Activated T-helper 9 cell treated with anti-CD3 and anti-CD28 coated beads, Interleukin-2, amount 50 U/mL, for 16 hours (primary cell): ENCODE measurements around the gene SRRM3.
A peak's percentile ranks its signal among the peaks of the same experiment; 100 is the strongest.
"Not testable (repeated sequence)": the region's sequence is repeated elsewhere in the genome, so short reads cannot be mapped to it uniquely, and the experiment has no call there.

Experiments used
- DNase-seq: peaks from one replicate; pipeline ENCODE4 v3.0.0-alpha.2; 2020; ENCODE audit warnings: low read depth

Gene SRRM3

DNA sequence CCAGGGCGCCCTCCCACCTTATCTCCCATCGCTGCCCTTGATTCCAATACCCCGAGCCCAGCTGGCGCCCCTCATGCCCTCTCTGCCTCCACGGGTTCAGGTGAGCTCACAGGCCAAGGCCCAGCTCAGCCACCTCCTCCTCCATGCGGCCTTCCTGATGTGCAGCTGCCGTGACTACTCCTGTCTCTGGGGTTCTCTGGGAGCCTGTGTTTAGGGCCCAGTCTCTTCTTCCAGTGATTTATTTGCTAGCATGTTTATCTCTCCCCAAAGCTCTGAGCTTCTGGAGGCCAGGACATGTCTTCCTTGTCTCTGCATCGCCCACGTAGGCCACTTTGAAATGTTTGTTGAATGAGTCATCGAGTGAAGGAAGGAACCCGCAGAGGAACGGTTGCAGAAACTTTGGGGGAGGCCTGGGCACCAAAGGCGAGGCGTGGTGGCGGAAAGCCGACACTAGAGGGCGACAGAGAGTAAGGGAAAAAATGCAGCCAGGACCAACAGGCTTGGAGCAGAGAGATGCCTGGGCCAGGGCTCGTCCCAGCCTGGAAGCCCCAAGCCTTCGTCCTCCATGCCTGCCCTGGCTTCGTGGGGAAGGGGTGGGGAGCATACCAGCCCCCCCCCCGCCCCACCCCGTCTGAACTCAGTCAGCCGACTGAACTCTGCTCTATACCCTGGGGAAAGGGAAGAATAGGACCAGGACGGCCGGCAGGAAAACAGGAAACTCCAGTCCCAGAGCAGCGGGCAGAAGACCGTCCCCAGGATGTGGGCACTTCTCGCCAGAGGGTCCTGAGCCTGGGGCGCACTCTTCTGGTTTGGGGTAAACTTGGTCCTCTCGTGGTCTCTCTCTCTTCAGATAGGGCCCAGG lies 89.9 kb downstream of the SRRM3 start:
- peak; percentile 78 for DNase-seq

- no peak for DNase-seq
Observed at GRCh38 chr7:76292213-76292573, 90.5 kb downstream of the SRRM3 start.

GRCh38 chr7:76292911-76293310 lies 91.2 kb downstream of the SRRM3 start:
- DNase-seq: not testable (repeated sequence)

DNA sequence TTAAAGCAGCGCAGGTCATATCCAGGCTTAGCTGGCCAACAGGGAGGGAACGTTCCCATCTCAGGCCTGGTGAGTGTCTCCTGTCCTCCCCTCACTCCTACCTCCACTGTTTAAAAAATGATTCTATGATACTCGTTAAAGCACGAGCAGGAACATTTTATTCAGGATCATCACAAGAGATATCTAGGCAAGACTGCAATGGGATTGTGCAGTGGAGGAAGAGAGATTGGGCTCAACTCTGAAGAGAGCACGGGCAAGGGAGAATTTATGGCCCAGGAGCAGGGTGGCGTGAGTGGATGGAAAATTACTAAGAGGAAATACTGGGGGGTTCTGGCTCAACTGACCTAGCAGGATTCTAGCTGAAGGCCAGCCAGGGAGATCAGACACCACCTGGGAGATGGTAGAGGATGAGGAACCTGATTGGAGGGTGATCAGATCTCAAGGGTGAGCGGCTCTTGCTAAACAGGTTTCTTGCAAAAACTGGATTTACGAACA lies 91.8 kb downstream of the SRRM3 start:
- no peak for DNase-seq

DNA sequence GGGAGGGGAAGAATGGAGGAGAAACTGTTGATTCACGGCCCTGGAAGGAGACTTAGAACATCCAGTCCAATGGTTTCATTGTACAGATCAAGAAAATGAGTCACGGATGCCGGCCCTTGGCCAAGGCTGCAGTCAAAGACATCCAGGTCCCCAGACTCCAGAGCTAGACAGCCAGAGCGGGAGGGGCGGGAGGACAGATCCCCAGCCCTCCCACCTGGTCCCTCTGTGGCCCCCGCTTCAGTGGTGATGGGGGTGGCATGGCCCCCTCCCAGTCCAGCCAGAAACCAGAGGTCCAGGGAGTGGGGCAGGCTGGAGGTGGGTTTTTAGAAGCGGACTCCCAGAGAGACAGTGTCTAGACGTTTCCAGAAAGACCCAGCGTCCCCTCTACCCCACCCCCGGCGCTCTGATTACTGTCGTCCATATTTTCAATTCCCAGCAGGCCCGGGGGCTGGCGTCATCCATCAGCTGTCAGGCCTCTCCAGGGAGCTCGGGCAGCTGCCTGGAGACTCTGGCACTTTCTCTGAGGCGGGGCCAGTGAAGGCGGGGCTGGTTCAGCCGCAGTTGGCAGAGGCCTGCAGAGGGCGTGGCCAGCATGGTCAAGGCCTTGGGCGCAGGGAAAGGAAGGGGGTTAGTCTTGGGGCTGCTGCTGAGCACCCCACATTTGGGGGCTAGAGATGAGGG lies 92.8 kb downstream of the SRRM3 start:
- DNase-seq: no peak

- DNase-seq: no peak
Observed at GRCh38 chr7:76296743-76297740, 95.3 kb downstream of the SRRM3 start.

DNA sequence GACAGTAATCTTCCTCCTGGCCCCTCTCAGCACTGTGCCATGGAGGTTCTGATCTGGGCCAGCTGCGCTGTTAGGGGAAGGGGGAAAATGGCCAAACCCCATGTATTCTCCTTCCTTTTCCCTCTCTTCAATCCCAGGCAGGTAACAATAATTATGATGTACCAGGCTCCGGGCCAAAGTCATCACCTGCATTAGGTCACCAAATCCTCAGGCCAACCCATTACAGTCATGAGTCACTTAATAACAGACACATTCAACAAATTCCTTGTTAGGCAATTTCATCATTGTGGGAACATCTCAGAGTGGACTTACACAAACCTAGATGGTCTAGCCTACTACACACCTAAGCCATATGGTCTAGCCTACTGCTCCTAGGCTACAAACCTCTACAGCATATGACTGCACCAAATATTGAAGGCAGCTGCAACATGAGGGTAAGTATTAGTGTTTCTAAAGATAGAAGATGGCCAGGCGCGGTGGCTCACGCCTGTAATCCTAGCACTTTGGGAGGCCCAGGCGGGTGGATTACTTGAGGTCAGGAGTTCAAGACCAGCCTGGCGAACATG lies 98.6 kb downstream of the SRRM3 start:
- no peak for DNase-seq

GRCh38 chr7:76301000-76301399 lies 99.3 kb downstream of the SRRM3 start:
- no peak for DNase-seq

DNA sequence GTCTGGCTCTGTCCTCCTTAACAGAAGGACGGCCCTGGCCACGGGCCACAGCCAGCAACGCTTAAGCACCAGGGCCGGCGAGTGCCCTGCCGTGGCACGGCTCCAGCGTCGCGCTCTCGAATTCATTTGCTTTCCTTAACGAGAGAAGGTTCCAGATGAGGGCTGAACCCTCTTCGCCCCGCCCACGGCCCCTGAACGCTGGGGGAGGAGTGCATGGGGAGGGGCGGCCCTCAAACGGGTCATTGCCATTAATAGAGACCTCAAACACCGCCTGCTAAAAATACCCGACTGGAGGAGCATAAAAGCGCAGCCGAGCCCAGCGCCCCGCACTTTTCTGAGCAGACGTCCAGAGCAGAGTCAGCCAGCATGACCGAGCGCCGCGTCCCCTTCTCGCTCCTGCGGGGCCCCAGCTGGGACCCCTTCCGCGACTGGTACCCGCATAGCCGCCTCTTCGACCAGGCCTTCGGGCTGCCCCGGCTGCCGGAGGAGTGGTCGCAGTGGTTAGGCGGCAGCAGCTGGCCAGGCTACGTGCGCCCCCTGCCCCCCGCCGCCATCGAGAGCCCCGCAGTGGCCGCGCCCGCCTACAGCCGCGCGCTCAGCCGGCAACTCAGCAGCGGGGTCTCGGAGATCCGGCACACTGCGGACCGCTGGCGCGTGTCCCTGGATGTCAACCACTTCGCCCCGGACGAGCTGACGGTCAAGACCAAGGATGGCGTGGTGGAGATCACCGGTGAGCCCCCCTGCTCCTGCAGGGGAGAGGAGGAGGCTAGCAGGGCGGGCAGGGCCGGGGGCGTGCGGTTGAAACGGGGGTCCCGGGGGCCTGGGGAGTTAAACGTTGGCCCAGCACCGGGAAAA lies 100.9 kb downstream of the SRRM3 start, which contains the start of gene HSPB1:
Gene HSPB1 (plus strand): TSS at position 327 of the 855 bp plus-strand sequence. CDS start 40 bp downstream, at position 367.
- peak; percentile 61 for DNase-seq

GRCh38 chr7:76303202-76304147 lies 101.8 kb downstream of the SRRM3 start:
- DNase-seq: peak; percentile 74

- DNase-seq: no peak
Observed at GRCh38 chr7:76304888-76305375, 103.2 kb downstream of the SRRM3 start.

DNA sequence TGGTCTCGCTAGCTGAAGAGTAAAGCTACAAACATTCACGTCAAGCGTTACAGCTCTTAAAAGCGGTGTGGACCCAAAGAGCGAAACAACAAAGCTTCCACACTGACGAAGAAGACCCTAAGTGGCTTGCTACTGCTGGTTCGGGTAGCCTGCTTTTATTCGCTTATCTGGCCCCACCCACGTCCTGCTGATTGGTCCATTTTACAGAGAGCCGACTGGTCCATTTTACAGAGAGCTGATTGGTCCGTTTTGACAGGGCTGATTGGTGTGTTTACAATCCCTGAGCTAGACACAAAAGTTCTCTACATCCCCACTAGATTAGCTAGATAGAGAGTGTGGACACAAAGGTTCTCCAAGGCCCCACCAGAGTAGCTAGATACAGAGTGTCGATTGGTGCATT lies 107.2 kb downstream of the SRRM3 start:
- not testable (repeated sequence) for DNase-seq

- DNase-seq: not testable (repeated sequence)
Observed at GRCh38 chr7:76309341-76310101, 107.8 kb downstream of the SRRM3 start.

GRCh38 chr7:76310102-76310957 lies 108.6 kb downstream of the SRRM3 start:
- DNase-seq: no peak

GRCh38 chr7:76311838-76312237 lies 110.1 kb downstream of the SRRM3 start:
- DNase-seq: not testable (repeated sequence)

GRCh38 chr7:76314042-76314721 lies 112.5 kb downstream of the SRRM3 start:
- DNase-seq: peak; percentile 92

DNA sequence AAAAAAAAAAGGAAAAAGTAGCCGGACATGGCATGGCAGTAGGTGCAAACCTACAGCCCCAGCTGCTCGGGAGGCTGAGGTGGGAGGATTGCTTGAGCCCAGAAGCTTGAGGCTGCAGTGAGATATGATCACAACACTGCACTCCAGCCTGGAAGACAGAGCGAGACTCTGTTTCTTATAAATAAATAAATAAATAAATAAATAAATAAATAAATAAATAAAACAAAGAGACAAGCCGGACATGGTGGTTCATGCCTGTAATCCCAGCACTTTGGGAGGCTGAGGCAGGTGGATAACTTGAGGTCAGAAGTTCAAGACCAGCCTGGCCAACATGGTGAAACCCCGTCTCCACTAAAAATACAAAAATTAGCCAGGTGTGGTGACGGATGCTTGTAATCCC lies 113.0 kb downstream of the SRRM3 start:
- DNase-seq: not testable (repeated sequence)
